ENCODE data around the gene AKAP14.
"Not testable (repeated sequence)": the region's sequence is repeated elsewhere in the genome, so short reads cannot be mapped to it uniquely, and the experiment has no call there.

AKAP14 gene

GRCh38 chrX:119922391-119922790, 26.7 kb downstream of the AKAP14 start:
- not testable (repeated sequence) for DNase-seq (ENCODE audit: low read depth)

- DNase-seq (ENCODE audit: low read depth) = no peak
These were observed 39.7 kb downstream of the AKAP14 start for GRCh38 chrX:119935215-119935874.

- no peak for DNase-seq (ENCODE audit: low read depth)
These were observed 45.6 kb downstream of the AKAP14 start for GRCh38 chrX:119941336-119941735.

GRCh38 chrX:119942173-119942819, 46.6 kb downstream of the AKAP14 start:
- no peak for DNase-seq (ENCODE audit: low read depth)

DNA sequence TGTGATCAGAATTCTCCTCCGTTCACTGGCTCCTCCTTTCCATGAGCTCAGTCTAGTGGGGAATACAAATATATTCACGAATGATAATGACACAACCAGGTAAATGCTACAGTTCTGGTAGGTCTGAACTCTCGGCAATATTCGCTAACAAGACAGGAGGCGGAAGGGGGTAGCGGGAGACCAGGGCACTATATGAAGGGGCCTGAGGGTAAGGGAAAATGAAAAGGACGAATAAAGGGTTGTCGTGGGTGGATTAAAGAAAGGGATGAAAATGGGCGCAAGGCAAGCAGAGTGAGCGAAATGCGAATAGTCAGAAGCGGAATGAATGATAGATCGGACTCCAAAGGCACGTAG, 47.1 kb downstream of the AKAP14 start:
- DNase-seq (ENCODE audit: low read depth) = no peak

- peak; percentile 67 for DNase-seq (ENCODE audit: low read depth)
These were observed 47.7 kb downstream of the AKAP14 start, which contains the start of gene NKAP for GRCh38 chrX:119943185-119943988. NKAP (minus strand) TSS chrX:119943751; CDS start chrX:119943605, 146 bp downstream.

- DNase-seq (ENCODE audit: low read depth) = no peak
These were observed 49.8 kb downstream of the AKAP14 start for GRCh38 chrX:119945481-119945880.

GRCh38 chrX:119948381-119948780, 52.7 kb downstream of the AKAP14 start:
- DNase-seq (ENCODE audit: low read depth) = no peak

DNA sequence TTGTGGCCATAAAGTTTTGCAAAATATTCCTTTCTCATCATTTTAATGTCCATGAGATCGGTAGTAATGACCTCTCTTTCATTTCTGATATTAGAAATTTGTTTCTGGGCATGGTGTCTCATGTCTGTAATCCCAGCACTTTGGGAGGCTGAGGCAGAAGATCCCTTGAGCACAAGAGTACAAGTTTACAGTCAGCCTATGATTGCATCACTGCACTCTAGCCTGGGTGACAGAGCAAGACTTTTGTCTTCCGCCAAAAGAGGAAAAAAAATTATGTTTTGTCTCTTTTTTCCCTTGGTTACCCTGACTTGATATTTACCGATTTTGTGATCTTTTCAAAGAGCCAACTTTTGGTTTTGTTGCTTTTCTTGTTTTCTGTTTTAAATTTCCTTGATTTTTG, 58.7 kb downstream of the AKAP14 start:
- no peak for DNase-seq (ENCODE audit: low read depth)

DNA sequence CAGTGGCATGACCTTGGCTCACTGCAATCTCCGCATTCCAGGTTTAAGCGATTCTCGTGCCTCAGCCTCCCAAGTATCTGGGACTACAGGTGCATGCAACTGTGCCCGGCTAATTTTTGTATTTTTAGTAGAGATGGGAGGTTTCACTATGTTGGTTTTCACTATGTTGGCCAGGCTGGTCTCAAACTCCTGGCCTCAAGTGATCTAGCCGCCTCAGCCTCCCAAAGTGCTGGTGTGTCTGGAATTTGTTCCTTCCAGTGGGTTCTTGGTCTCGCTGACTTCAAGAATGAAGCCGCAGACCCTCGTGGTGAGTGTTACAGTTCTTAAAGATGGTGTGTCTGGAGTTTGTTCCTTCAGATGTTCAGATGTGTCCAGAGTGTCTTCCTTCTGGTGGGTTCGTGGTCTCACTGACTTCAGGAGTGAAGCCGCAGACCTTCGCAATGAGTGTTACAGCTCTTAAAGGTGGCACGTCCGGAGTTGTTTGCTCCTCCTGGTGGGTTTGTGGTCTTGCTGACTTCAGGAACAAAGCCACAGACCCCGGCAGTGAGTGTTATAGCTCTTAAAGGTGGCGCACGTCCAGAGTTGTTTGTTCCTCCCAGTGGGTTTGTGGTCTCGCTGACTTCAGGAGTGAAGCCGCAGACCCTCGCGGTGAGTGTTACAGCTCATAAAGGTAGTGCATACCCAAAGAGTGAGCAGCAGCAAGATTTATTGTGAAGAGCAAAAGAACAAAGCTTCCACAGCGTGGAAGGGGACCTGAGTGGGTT, 60.3 kb downstream of the AKAP14 start:
- peak; percentile 19 for DNase-seq (ENCODE audit: low read depth)

- no peak for DNase-seq (ENCODE audit: low read depth)
These were observed 64.9 kb downstream of the AKAP14 start for GRCh38 chrX:119960625-119961024.

DNA sequence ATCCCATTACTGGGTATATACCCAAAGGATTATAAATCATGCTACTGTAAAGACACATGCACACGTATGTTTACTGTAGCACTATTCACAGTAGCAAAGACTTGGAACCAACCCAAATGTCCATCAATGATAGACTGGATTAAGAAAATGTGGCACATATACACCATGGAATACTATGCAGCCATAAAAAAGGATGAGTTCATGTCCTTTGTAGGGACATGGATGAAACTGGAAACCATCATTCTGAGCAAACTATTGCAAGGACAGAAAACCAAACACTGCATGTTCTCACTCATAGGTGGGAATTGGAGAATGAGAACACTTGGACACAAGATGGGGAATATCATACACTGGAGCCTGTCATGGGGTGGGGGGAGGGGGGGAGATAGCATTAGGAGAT, 71.1 kb downstream of the AKAP14 start:
- DNase-seq (ENCODE audit: low read depth) = not testable (repeated sequence)
